T-helper 1 cell treated with Interleukin-12 subunit alpha and Interleukin-12 subunit beta and Interleukin-4 antibody, amounts not matched to agents 30 μg/mL and 1 μg/mL, for 36 hours (primary cell): ENCODE measurements around the gene MICALL2.

Source experiments
- H3K27ac Mint-ChIP-seq: one replicate; pipeline ENCODE4 v1.8.0; 2021; ENCODE audit warnings: mild to moderate bottlenecking, mixed read lengths
- H3K27me3 Mint-ChIP-seq: one replicate; pipeline ENCODE4 v1.8.0; 2021; ENCODE audit warnings: low read depth, mixed read lengths
- H3K36me3 Mint-ChIP-seq: one replicate; pipeline ENCODE4 v1.8.0; 2021; ENCODE audit warnings: low read depth, mixed read lengths
- H3K4me1 Mint-ChIP-seq: one replicate; pipeline ENCODE4 v1.8.0; 2021; ENCODE audit warnings: low read depth, mixed read lengths
- H3K4me3 Mint-ChIP-seq: one replicate; pipeline ENCODE4 v1.8.0; 2021; ENCODE audit warnings: mild to moderate bottlenecking, moderate library complexity, mixed read lengths
- H3K9me3 Mint-ChIP-seq: one replicate; pipeline ENCODE4 v1.8.0; 2021; ENCODE audit warnings: mixed read lengths

Gene MICALL2

DNA sequence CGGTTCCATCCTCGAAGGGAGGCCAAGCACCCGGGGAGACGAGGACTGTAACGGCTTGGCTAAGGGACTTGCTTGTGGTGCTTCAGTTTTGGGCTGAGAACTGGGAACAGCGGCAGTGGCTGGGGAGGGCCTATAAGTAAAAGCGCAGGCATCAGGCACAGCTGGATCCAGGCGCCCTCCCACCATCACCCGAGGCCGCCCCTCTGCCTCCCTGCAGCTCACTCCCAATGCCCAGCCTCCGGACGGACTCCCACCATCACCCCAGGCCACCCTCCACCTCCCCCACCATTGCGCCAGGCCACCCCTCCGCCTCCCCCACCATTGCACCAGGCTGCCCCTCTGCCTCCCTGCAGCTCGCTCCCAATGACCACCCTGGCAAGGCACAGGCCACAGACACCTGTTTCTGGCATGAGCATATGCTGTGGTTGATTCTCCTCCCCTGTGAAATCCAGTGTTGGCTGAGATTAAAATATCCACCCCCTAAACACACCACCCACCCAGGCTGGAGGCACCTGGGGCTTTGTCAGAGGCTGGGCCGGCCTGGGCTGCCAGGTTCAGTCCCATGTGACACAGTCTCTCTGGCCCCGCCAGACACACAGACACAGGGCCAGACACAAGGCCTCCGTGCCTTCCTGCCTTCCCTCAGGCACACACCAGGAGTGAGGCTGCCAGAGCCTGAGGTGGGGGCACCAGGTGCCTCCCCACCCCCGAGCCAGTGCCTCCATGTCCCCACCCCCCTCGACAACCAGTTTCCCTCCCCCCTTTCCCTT lies 16.7 kb downstream of the MICALL2 start:
- Mint-ChIP-seq H3K4me1 (no peaks in the 10 kb centered on the region), H3K4me3 (no peak overlapping the region), H3K9me3 (no peaks in the 10 kb centered on the region), H3K27me3 (no peaks in the 10 kb centered on the region), H3K36me3 (no peaks in the 10 kb centered on the region), H3K27ac (no peak overlapping the region)

GRCh38 chr7:1441615-1442354 lies 17.5 kb downstream of the MICALL2 start:
- Mint-ChIP-seq H3K27ac (no peak overlapping the region), H3K36me3 (no peaks in the 10 kb centered on the region), H3K4me3 (no peak overlapping the region), H3K27me3 (no peaks in the 10 kb centered on the region), H3K9me3 (no peaks in the 10 kb centered on the region), H3K4me1 (no peaks in the 10 kb centered on the region)

- H3K36me3 Mint-ChIP-seq, result no peaks in the 10 kb centered on the region
- no peak overlapping the region for H3K4me3 Mint-ChIP-seq
- no peaks in the 10 kb centered on the region for H3K9me3 Mint-ChIP-seq
- no peaks in the 10 kb centered on the region for H3K4me1 Mint-ChIP-seq
- no peaks in the 10 kb centered on the region for H3K27me3 Mint-ChIP-seq
- no peak overlapping the region for H3K27ac Mint-ChIP-seq
Observed at GRCh38 chr7:1440620-1441019, 18.6 kb downstream of the MICALL2 start.

GRCh38 chr7:1439373-1440363 lies 19.6 kb downstream of the MICALL2 start:
- Mint-ChIP-seq H3K27me3 (no peaks in the 10 kb centered on the region), H3K9me3 (no peaks in the 10 kb centered on the region), H3K4me1 (no peaks in the 10 kb centered on the region), H3K27ac (no peak overlapping the region), H3K4me3 (no peak overlapping the region), H3K36me3 (no peaks in the 10 kb centered on the region)

DNA sequence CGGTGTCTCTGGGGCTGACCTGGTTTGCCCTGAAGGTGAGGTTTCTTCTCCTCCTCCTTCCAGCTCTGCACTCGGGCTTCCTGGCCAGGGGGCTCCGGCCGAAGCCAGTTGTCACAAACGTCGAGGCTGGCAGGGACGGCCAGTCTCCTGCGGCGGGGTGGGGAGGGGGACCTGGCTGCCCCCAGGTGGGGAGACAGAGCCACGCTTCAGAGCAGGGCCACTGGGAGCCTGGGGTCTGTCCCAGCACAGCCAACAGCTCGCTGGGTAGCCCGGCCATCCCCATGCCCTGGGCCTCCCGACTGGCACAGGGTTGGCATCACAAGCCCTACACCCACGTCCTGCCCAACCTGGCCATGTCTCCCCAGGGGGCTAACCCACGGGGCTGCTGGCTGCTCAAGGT lies 20.4 kb downstream of the MICALL2 start:
- Mint-ChIP-seq H3K4me1 (no peaks in the 10 kb centered on the region), H3K4me3 (no peak overlapping the region), H3K27ac (no peak overlapping the region), H3K27me3 (no peaks in the 10 kb centered on the region), H3K9me3 (no peaks in the 10 kb centered on the region), H3K36me3 (no peaks in the 10 kb centered on the region)

- H3K36me3 Mint-ChIP-seq, result no peaks in the 10 kb centered on the region
- H3K4me3 Mint-ChIP-seq, result no peak overlapping the region
- no peaks in the 10 kb centered on the region for H3K4me1 Mint-ChIP-seq
- no peaks in the 10 kb centered on the region for H3K27me3 Mint-ChIP-seq
- no peaks in the 10 kb centered on the region for H3K9me3 Mint-ChIP-seq
- H3K27ac Mint-ChIP-seq, result no peak overlapping the region
Observed at GRCh38 chr7:1438208-1438607, 21.1 kb downstream of the MICALL2 start.

DNA sequence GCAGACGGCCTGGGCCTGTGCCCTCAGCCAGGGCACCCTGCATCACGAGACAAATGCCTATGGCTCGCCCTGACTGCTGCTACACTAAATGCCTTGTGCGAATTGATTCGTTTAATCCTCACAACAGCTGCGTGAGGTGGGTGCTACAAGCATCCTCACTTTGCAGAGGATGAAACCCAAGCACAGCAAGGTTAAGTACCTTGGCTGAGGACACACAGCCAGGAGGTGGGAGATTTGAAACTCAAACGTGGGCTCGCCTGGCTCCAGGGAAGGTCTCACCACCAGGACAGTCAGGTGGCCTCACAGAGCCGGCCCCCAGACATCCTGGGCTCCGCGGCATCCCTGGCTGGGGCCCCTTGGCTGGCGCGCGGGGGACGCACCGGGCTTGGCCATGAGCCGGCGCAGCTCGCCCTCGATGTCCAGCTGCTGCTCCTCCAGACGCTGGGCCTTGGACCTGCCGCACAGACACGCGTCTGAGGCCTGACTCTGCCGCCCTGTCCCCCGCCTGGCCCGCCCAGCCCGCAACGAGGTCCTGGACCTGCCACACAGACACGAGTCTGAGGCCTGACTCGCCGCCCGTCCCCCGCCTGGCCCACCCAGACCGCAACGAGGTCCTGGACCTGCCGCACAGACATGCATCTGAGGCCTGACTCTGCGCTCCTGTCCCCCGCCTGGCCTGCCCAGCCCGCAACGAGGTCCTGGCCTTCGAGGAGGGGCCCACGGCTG lies 22.0 kb downstream of the MICALL2 start:
- H3K4me1 Mint-ChIP-seq, result peaks cover 2% of the 10 kb centered on the region
- H3K4me3 Mint-ChIP-seq, result no peak overlapping the region
- H3K9me3 Mint-ChIP-seq, result no peaks in the 10 kb centered on the region
- H3K36me3 Mint-ChIP-seq, result no peaks in the 10 kb centered on the region
- peaks cover 2% of the 10 kb centered on the region for H3K27me3 Mint-ChIP-seq
- no peak overlapping the region for H3K27ac Mint-ChIP-seq

DNA sequence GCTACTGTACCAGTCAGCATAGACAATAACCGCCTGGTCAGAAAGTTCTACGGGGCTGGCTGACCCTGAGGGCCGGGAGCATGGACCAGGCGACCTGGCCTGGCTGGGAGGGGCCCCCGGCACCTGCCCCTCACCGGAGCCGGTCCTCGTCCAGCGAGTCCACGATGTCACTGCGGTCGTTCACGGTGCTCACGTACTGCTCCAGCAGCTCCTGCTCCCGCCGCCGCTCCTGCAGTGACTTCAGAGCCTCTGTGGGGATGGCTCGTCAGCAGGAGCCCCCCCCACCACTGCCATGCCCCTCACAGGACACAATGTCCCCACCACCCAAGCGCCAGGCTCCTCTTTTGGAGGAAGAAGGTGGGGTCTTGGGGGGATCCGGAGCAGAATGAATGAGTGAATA lies 22.7 kb downstream of the MICALL2 start:
- Mint-ChIP-seq H3K27ac (no peak overlapping the region), H3K9me3 (no peaks in the 10 kb centered on the region), H3K4me3 (no peak overlapping the region), H3K36me3 (no peaks in the 10 kb centered on the region), H3K4me1 (peaks cover 2% of the 10 kb centered on the region), H3K27me3 (peaks cover 4% of the 10 kb centered on the region)

- no peak overlapping the region for H3K4me3 Mint-ChIP-seq
- no peaks in the 10 kb centered on the region for H3K9me3 Mint-ChIP-seq
- H3K4me1 Mint-ChIP-seq, result peaks cover 2% of the 10 kb centered on the region
Observed at GRCh38 chr7:1434891-1435670, 24.2 kb downstream of the MICALL2 start.

DNA sequence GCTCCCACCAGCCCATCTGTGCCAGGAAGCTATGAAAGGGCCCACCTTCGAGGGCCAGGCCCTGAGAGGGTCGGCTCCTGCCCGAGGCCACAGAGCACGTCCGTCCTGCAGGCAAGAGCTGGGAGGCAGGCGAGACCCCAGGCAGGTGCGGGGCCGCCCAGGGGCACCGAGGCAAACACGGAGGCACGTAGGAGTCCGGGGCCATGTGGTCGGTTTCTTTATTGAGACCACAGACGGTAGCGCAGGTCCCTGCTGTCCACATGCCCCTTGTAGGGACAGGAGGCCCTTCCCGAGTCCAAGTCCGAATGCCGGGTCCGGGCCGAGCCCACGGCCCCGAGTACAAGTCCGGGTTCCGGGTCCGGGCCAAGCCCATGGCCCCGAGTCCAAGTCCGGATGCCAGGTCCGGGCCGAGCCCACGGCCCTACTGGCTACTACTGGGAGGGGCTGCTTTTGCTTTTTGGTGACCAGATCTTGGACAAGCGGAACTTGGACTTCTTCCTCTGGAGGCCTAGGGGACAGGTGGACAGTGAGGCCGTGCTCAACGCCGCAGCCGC lies 25.0 kb downstream of the MICALL2 start:
- Mint-ChIP-seq H3K9me3 (no peaks in the 10 kb centered on the region), H3K4me1 (peaks cover 2% of the 10 kb centered on the region), H3K27me3 (peaks cover 4% of the 10 kb centered on the region), H3K36me3 (no peaks in the 10 kb centered on the region), H3K4me3 (no peak overlapping the region), H3K27ac (no peak overlapping the region)

More at GRCh38 chr7:1434891-1435670, 24.2 kb downstream of the MICALL2 start:
- peaks cover 4% of the 10 kb centered on the region for H3K27me3 Mint-ChIP-seq
- H3K36me3 Mint-ChIP-seq, result no peaks in the 10 kb centered on the region
- H3K27ac Mint-ChIP-seq, result no peak overlapping the region

GRCh38 chr7:1433128-1433920 lies 25.9 kb downstream of the MICALL2 start:
- Mint-ChIP-seq H3K36me3 (no peaks in the 10 kb centered on the region), H3K27ac (no peak overlapping the region), H3K27me3 (peaks cover 4% of the 10 kb centered on the region), H3K4me1 (peaks cover 2% of the 10 kb centered on the region), H3K4me3 (no peak overlapping the region), H3K9me3 (no peaks in the 10 kb centered on the region)

- no peak overlapping the region for H3K27ac Mint-ChIP-seq
- H3K27me3 Mint-ChIP-seq, result peaks cover 4% of the 10 kb centered on the region
- H3K4me3 Mint-ChIP-seq, result no peak overlapping the region
- peaks cover 2% of the 10 kb centered on the region for H3K4me1 Mint-ChIP-seq
- H3K9me3 Mint-ChIP-seq, result no peaks in the 10 kb centered on the region
- no peaks in the 10 kb centered on the region for H3K36me3 Mint-ChIP-seq
Observed at GRCh38 chr7:1432411-1433082, 26.7 kb downstream of the MICALL2 start.
